OCI-LY3 (cell line): ENCODE data around the gene PTRH1.

Experiments
- H2AFZ ChIP-seq: fragments of 200-600, 300-600 bp; shearing (Covaris generic); 2 replicates; pipeline ENCODE4 v1.6.0; 2014; ENCODE audit warnings: antibody characterized with exemption, low read depth, low read length
- H3K27ac ChIP-seq: fragments of 200-600, 300-600 bp; sonication (generic); 2 replicates; pipeline ENCODE4 v1.5.1; 2014; ENCODE audit warnings: mild to moderate bottlenecking, low read length, moderate library complexity, mixed read lengths
- H3K27me3 ChIP-seq: fragments of 200-600, 300-600 bp; sonication (generic); 2 replicates; pipeline ENCODE4 v1.6.1; 2014; ENCODE audit warnings: low read depth, low read length, mixed read lengths
- H3K36me3 ChIP-seq: fragments of 200-600, 300-600 bp; sonication (generic); replicated peaks from 2 replicates; pipeline ENCODE3; 2014; ENCODE audit warnings: low read depth, low read length, mixed read lengths
- H3K4me1 ChIP-seq: fragments of 300-600, 200-600 bp; sonication (generic); 2 replicates; pipeline ENCODE4 v1.6.1; 2014; ENCODE audit warnings: low read length, mixed read lengths
- H3K4me2 ChIP-seq: fragments of 200-600, 300-600 bp; sonication (generic); 2 replicates; pipeline ENCODE4 v1.6.1; 2014; ENCODE audit warnings: low read length, mixed read lengths
- H3K4me3 ChIP-seq: fragments of 300-600, 200-600 bp; sonication (generic); 2 replicates; pipeline ENCODE4 v1.5.1; 2014; ENCODE audit warnings: antibody characterized with exemption, mild to moderate bottlenecking, low read length, moderate library complexity
- H3K79me2 ChIP-seq: fragments of 300-600, 200-600 bp; shearing (Covaris generic); 2 replicates; pipeline ENCODE4 v1.6.1; 2014; ENCODE audit warnings: mild to moderate bottlenecking, low read length, mixed read lengths
- H3K9ac ChIP-seq: fragments of 300-600, 200-600 bp; shearing (Covaris generic); 2 replicates; pipeline ENCODE4 v1.6.0; 2014; ENCODE audit warnings: mild to moderate bottlenecking, low read length, moderate library complexity
- H3K9me3 ChIP-seq: fragments of 200-600, 300-600 bp; shearing (Covaris generic); 2 replicates; pipeline ENCODE4 v1.6.1; 2014; ENCODE audit warnings: low read length, mixed read lengths; ENCODE audit not compliant: insufficient read depth
- H4K20me1 ChIP-seq: fragments of 200-600, 300-600 bp; sonication (generic); 2 replicates; pipeline ENCODE4 v1.6.1; 2016; ENCODE audit warnings: low read length, mixed read lengths; ENCODE audit not compliant: insufficient read depth
- CTCF ChIP-seq: fragments of 200-600, 300-600 bp; sonication (generic); IDR thresholded peaks from 2 replicates; pipeline ENCODE4 v1.5.1; 2014; ENCODE audit warnings: antibody characterized with exemption, low read length, low read depth
- EZH2phosphoT487 ChIP-seq: fragments of 200-600 bp; shearing (Covaris generic); IDR thresholded peaks from 2 replicates; pipeline ENCODE4 v1.6.1; 2018; ENCODE audit warnings: antibody characterized with exemption, mixed run types, low read depth

PTRH1 gene

GRCh38 chr9:127730262-127730661, 14.8 kb upstream of the PTRH1 start:
- Histone ChIP-seq H4K20me1 (no peaks in the 10 kb centered on the region), H3K27me3 (no peaks in the 10 kb centered on the region), H3K27ac (no peak overlapping the region), H3K4me2 (no peak overlapping the region), H2AFZ (no peak overlapping the region), H3K9me3 (no peaks in the 10 kb centered on the region), H3K36me3 (no peaks in the 10 kb centered on the region), H3K4me1 (peaks cover 9% of the 10 kb centered on the region), H3K79me2 (no peaks in the 10 kb centered on the region), H3K9ac (no peak overlapping the region), H3K4me3 (no peak overlapping the region)
- TF ChIP-seq CTCF (no peak), EZH2phosphoT487 (no peak)

- H3K9ac ChIP-seq: no peak overlapping the region
- peaks cover 9% of the 10 kb centered on the region for H3K4me1 ChIP-seq
- no peaks in the 10 kb centered on the region for H3K9me3 ChIP-seq
- no peak overlapping the region for H2AFZ ChIP-seq
- H3K4me3 ChIP-seq: no peak overlapping the region
- TF ChIP-seq CTCF (no peak), EZH2phosphoT487 (no peak)
- H4K20me1 ChIP-seq: no peaks in the 10 kb centered on the region
- no peak overlapping the region for H3K27ac ChIP-seq
- H3K36me3 ChIP-seq: no peaks in the 10 kb centered on the region
- H3K79me2 ChIP-seq: no peaks in the 10 kb centered on the region
- no peak overlapping the region for H3K4me2 ChIP-seq
- no peaks in the 10 kb centered on the region for H3K27me3 ChIP-seq
These were observed 14.2 kb upstream of the PTRH1 start for GRCh38 chr9:127729522-127730256.

- H3K4me3 ChIP-seq: no peak overlapping the region
- peaks cover 1% of the 10 kb centered on the region; the same call in 1 of the 2 replicates for H3K4me1 ChIP-seq
- H3K27me3 ChIP-seq: no peaks in the 10 kb centered on the region
- H3K9me3 ChIP-seq: no peaks in the 10 kb centered on the region
- TF ChIP-seq EZH2phosphoT487 (no peak), CTCF (no peak)
- no peak overlapping the region for H2AFZ ChIP-seq
- no peak overlapping the region for H3K27ac ChIP-seq
- no peaks in the 10 kb centered on the region for H3K36me3 ChIP-seq
- no peaks in the 10 kb centered on the region for H3K79me2 ChIP-seq
- H3K9ac ChIP-seq: no peak overlapping the region
- no peaks in the 10 kb centered on the region for H4K20me1 ChIP-seq
- no peak overlapping the region for H3K4me2 ChIP-seq
These were observed 13.3 kb upstream of the PTRH1 start for GRCh38 chr9:127728808-127729207.

- Histone ChIP-seq H3K27me3 (peaks cover 4% of the 10 kb centered on the region), H3K4me3 (no peak overlapping the region), H3K9ac (no peak overlapping the region), H2AFZ (no peak overlapping the region), H3K4me1 (no peaks in the 10 kb centered on the region), H3K27ac (no peak overlapping the region), H3K36me3 (no peaks in the 10 kb centered on the region), H3K4me2 (no peak overlapping the region), H3K79me2 (no peaks in the 10 kb centered on the region), H4K20me1 (no peaks in the 10 kb centered on the region), H3K9me3 (no peaks in the 10 kb centered on the region)
- no peak for TF ChIP-seq CTCF
- no peak for TF ChIP-seq EZH2phosphoT487
These were observed 11.4 kb upstream of the PTRH1 start for GRCh38 chr9:127726871-127727270.
